Loucy (cell line): ENCODE data around the gene CFAP68.

Experiments
- H2AFZ ChIP-seq: fragments of 200-600 bp; sonication (generic); 2 replicates; pipeline ENCODE4 v1.6.0; 2016; ENCODE audit warnings: antibody characterized with exemption, mild to moderate bottlenecking, low read length, moderate library complexity
- H3F3A ChIP-seq: fragments of 200-600 bp; 2 replicates; pipeline ENCODE4 v1.6.0; 2016; ENCODE audit warnings: antibody characterized with exemption, low read depth, mild to moderate bottlenecking
- H3K27me3 ChIP-seq: fragments of 200-600 bp; sonication (generic); 2 replicates; pipeline ENCODE4 v1.6.1; 2014; ENCODE audit warnings: low read length, mild to moderate bottlenecking; ENCODE audit not compliant: insufficient read depth, poor library complexity, severe bottlenecking
- H3K36me3 ChIP-seq: fragments of 200-600 bp; sonication (generic); 2 replicates; pipeline ENCODE4 v1.6.1; 2016; ENCODE audit warnings: low read length; ENCODE audit not compliant: insufficient read depth
- H3K4me1 ChIP-seq: fragments of 200-600 bp; sonication (generic); 2 replicates; pipeline ENCODE4 v1.5.1; 2014; ENCODE audit warnings: low read length, mild to moderate bottlenecking; ENCODE audit not compliant: insufficient read depth, poor library complexity, severe bottlenecking
- H3K4me2 ChIP-seq: fragments of 200-600 bp; sonication (generic); 2 replicates; pipeline ENCODE4 v1.6.0; 2014; ENCODE audit warnings: antibody characterized with exemption, low read length, low read depth, mild to moderate bottlenecking; ENCODE audit not compliant: poor library complexity, severe bottlenecking
- H3K4me3 ChIP-seq: fragments of 200-600 bp; sonication (generic); 2 replicates; pipeline ENCODE4 v1.5.1; 2014; ENCODE audit warnings: low read length, mild to moderate bottlenecking, mixed read lengths; ENCODE audit not compliant: poor library complexity, severe bottlenecking
- H3K79me2 ChIP-seq: fragments of 200-600 bp; sonication (generic); 2 replicates; pipeline ENCODE4 v1.6.1; 2014; ENCODE audit warnings: low read length; ENCODE audit not compliant: insufficient read depth
- H3K9ac ChIP-seq: fragments of 200-600 bp; sonication (generic); 2 replicates; pipeline ENCODE4 v1.6.0; 2014; ENCODE audit warnings: mild to moderate bottlenecking, low read depth, low read length, moderate library complexity; ENCODE audit not compliant: poor library complexity, severe bottlenecking
- H3K9me2 ChIP-seq: fragments of 200-600 bp; sonication (generic); replicated peaks from 2 replicates; pipeline ENCODE4 v1.6.1; 2016; ENCODE audit warnings: low read depth, low read length, mixed read lengths
- H3K9me3 ChIP-seq: fragments of 200-600 bp; sonication (generic); 2 replicates; pipeline ENCODE4 v1.6.1; 2014; ENCODE audit warnings: mild to moderate bottlenecking, antibody characterized with exemption, low read length, low read depth; ENCODE audit not compliant: insufficient read depth
- H4K20me1 ChIP-seq: fragments of 200-600 bp; sonication (generic); 2 replicates; pipeline ENCODE4 v1.6.0; 2014; ENCODE audit warnings: antibody characterized with exemption, low read length, mild to moderate bottlenecking; ENCODE audit not compliant: insufficient read depth, poor library complexity, severe bottlenecking
- EZH2phosphoT487 ChIP-seq: fragments of 200-600 bp; IDR thresholded peaks from 2 replicates; pipeline ENCODE4 v1.6.1; 2018; ENCODE audit warnings: antibody characterized with exemption, mild to moderate bottlenecking, moderate library complexity, borderline replicate concordance
- TF ChIP-seq, protein P1 (sequence below): fragments of 200-600 bp; sonication (generic); conservative IDR thresholded peaks from 2 replicates; pipeline ENCODE4 v1.5.1; 2014; ENCODE audit warnings: mild to moderate bottlenecking, antibody characterized with exemption, low read length

CFAP68 gene

DNA sequence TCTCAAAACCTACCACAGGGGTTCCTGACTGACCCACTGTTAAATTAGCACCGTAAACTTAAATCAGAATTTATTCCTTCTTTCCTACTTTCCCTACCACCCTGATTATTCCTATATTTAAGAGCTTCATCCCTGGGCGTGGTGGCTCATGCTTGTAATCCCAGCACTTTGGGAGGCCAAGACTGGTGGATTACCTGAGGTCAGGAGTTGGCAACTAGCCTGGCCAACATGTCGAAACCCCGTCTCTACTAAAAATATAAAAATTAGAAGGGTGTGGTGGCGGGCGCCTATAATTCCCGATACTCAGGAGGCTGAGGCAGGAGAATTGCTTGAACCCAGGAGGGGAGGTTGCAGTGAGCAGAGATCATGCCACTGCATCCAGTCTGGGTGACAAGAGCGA is 28.3 kb upstream of the CFAP68 start:
- Histone ChIP-seq H3K36me3 (peaks cover 72% of the 10 kb centered on the region; the same call in 1 of the 2 replicates), H3K27me3 (no peaks in the 10 kb centered on the region), H3K9me2 (no peaks in the 10 kb centered on the region), H3K4me1 (no peaks in the 10 kb centered on the region), H3K9me3 (no peaks in the 10 kb centered on the region), H4K20me1 (no peaks in the 10 kb centered on the region), H3K4me2 (no peak overlapping the region), H3K79me2 (no peaks in the 10 kb centered on the region), H3K4me3 (no peak overlapping the region), H3K9ac (no peak overlapping the region), H2AFZ (no peak overlapping the region), H3F3A (no peaks in the 10 kb centered on the region)
- no peak for TF ChIP-seq EZH2phosphoT487
- TF ChIP-seq, protein P1, sequence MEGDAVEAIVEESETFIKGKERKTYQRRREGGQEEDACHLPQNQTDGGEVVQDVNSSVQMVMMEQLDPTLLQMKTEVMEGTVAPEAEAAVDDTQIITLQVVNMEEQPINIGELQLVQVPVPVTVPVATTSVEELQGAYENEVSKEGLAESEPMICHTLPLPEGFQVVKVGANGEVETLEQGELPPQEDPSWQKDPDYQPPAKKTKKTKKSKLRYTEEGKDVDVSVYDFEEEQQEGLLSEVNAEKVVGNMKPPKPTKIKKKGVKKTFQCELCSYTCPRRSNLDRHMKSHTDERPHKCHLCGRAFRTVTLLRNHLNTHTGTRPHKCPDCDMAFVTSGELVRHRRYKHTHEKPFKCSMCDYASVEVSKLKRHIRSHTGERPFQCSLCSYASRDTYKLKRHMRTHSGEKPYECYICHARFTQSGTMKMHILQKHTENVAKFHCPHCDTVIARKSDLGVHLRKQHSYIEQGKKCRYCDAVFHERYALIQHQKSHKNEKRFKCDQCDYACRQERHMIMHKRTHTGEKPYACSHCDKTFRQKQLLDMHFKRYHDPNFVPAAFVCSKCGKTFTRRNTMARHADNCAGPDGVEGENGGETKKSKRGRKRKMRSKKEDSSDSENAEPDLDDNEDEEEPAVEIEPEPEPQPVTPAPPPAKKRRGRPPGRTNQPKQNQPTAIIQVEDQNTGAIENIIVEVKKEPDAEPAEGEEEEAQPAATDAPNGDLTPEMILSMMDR: no peak

DNA sequence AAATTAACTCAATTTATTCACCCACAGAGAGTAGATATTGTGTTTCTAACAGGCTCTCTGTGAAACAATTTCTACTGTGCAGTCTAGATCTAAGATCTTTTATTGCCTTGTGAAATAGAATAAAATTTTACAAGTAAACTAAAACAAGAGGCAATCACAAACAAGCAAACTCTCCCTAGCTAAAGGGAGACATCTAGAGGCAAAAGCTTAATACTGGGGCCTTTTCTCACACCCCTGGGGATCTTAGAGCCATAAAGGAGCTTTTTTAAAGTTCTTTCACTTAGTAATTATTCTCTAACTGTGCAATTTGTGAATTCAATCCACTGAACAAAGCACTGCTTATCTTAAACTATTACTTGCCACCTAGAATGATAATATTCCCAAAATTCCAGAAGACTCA is 27.7 kb upstream of the CFAP68 start:
- H3K79me2 ChIP-seq: no peaks in the 10 kb centered on the region
- no peaks in the 10 kb centered on the region for H3K27me3 ChIP-seq
- H3K9ac ChIP-seq: no peak overlapping the region
- no peak overlapping the region for H3K4me2 ChIP-seq
- no peaks in the 10 kb centered on the region for H3F3A ChIP-seq
- no peaks in the 10 kb centered on the region for H3K9me3 ChIP-seq
- TF ChIP-seq EZH2phosphoT487: no peak
- TF ChIP-seq, protein P1: peak; percentile 59
- no peak overlapping the region for H2AFZ ChIP-seq
- H3K36me3 ChIP-seq: peaks cover 66% of the 10 kb centered on the region; the same call in 1 of the 2 replicates
- H3K4me3 ChIP-seq: no peak overlapping the region
- no peaks in the 10 kb centered on the region for H3K4me1 ChIP-seq
- no peaks in the 10 kb centered on the region for H4K20me1 ChIP-seq
- H3K9me2 ChIP-seq: no peaks in the 10 kb centered on the region

DNA sequence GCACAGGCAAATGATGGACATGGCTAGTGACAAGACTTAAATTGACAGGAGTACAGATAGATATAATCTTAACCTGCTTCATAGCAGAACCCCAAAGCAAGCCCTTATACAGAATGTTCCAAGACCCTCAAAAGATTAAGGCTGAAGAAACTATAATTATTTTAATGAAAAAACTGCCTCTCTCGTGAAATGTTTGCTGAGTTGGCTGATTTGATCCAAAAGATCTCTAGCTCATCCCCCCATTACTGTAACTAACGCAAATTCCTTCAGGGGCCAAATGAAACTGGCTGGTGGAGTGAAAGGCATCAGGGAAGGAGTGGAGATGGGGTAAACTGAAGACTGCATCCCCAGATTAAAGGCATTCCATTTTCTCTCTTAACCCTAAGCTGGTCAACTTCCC is 27.2 kb upstream of the CFAP68 start:
- H3K9me2 ChIP-seq: no peaks in the 10 kb centered on the region
- H3K4me1 ChIP-seq: no peaks in the 10 kb centered on the region
- H4K20me1 ChIP-seq: no peaks in the 10 kb centered on the region
- H3K4me2 ChIP-seq: no peak overlapping the region
- no peak for TF ChIP-seq EZH2phosphoT487
- TF ChIP-seq, protein P1: no peak
- no peak overlapping the region for H2AFZ ChIP-seq
- no peaks in the 10 kb centered on the region for H3K79me2 ChIP-seq
- H3K36me3 ChIP-seq: peaks cover 62% of the 10 kb centered on the region; the same call in 1 of the 2 replicates
- no peaks in the 10 kb centered on the region for H3K27me3 ChIP-seq
- no peak overlapping the region for H3K9ac ChIP-seq
- no peaks in the 10 kb centered on the region for H3F3A ChIP-seq
- no peaks in the 10 kb centered on the region for H3K9me3 ChIP-seq
- no peak overlapping the region for H3K4me3 ChIP-seq
